IPS DF 4.7 (cell line): Measurements from ENCODE around the gene SYNGR1.

Experiments used
- DNase-seq: peaks from one replicate; pipeline ENCODE4 v3.0.0-alpha.2; 2013; ENCODE audit warnings: low spot score; ENCODE audit errors: extremely low read depth

The SYNGR1 gene

DNA sequence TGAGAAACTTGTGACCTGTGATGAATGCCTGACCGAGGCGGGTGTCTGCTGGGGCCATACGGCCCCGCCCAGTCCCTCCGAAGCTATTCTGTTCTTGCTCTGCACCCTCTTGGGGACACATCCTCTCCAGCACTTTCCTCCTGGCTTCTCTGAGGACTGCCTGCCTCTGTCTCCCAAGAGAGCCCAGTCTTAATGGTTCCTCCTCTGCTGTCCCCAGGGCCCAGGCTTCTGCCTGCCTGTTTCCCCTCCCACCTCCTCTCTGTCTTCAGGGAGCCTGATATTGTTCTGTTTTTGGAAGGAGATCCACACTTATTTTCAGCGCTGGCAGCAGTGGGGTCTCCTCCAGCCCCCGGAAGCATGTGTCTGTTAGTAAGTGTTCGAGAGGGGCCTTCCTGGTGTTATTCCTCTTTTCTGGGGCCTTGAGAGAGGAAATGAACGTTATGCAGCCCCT is 18.7 kb downstream of the SYNGR1 start:
- DNase-seq, result no peak

DNA sequence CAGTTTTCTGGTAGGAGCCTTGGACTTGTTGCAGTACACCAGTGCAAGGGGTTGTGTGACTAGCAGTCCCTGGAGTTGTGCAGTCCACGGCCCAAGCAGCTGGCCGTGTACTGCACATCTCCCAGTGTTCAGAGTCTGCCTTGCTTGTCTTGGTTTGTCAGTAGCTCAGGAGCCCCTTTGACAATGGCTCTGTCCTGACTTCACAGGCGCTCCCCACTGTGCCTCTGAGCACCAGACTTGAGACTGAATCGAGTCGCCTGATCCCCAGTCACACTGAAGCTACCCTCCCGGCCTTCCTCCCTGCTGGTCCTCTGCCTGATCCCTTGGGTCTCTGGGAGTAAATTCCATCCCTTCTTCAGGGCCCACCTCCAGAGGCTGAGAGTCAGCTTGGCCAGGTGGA is 19.4 kb downstream of the SYNGR1 start:
- no peak for DNase-seq

DNA sequence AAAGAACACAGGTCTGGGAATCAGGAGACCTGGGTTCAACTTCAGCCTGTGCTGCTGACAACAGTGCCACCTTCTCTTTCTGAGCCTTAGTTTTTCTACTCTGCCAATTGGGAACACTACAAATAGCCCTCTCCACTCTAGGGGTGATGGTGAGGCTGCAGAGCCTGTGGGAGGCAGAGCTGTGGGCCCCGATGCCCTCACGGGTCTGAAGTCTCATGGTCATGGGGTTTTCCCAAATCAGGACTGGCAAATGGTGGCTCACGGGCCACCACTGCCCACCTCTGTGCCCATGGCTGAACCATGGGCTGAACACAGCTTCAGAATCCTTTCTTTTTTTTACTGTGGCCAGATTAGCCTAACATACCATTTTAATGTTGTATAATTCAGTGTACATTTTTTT is 19.8 kb downstream of the SYNGR1 start:
- DNase-seq, result no peak

DNA sequence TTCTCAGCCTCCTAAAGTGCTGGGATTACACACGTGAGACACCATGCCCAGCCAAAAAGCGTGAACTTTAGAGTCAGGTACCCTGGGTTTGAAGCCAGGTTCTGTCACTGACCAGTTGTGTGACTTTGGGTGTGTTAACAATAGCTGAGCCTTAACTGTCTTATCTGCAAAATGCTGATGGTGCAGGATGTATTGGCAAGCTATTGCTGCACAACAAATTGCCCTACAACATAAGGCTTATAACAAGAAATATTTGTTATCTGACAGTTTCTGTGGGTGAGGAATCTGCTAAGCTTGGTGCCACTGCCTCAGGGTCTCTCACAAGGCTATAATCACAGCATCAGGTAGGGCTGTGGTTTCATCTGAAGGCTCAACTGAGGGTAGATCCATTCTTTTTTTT is 21.9 kb downstream of the SYNGR1 start:
- DNase-seq, result no peak

DNA sequence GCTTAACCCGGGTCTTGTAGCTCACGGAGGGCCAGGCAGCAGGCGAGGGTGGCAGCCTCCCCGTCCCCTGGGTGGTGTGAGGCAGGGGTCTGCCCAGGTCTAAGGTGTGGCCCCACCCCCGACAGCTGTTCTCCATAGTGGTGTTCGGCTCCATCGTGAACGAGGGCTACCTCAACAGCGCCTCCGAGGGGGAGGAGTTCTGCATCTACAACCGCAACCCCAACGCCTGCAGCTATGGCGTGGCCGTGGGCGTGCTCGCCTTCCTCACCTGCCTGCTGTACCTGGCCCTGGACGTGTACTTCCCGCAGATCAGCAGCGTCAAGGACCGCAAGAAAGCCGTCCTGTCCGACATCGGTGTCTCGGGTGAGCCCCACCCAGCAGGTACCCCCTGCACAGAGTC is 24.4 kb downstream of the SYNGR1 start:
- no peak for DNase-seq

DNA sequence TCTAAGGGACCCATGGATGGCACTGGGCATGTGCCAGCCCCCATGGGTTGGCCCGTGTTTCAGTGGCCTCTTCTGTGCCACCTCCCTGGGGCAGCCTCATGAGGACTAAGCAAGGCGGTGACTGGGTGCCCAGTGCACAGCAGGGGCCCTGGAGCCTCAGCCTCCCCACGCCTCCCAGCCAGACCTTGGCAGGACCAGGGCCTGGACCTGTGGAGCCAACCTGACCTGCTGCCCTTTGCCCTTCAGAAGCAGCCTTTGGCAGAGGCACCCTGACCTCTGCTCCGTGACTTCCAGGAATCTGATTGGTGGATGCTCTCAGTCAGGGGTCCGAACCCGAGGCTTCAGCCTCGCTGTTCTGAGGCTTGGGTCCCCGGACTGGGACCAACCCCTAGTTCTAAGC is 25.0 kb downstream of the SYNGR1 start:
- DNase-seq, result no peak

DNA sequence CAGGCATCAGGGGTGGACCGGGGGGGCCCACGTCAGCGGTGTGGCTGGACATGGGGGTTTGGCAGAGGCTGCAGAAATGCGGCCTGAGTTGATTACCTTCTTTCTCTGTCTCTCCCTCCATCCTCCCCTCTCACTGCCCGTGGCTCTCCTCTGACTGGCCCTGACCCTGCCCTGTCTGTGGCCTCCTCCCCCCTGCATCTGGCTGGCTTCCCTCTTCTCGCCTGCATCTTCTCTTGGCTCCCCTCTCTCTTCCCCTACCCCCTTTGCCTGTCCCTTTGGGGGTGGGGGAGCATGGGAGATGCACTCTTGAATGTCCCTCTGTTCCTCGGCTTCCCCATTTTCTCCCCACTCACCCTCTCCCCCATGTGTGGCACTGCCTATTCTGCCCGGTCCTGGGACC is 25.9 kb downstream of the SYNGR1 start:
- DNase-seq, result no peak

DNA sequence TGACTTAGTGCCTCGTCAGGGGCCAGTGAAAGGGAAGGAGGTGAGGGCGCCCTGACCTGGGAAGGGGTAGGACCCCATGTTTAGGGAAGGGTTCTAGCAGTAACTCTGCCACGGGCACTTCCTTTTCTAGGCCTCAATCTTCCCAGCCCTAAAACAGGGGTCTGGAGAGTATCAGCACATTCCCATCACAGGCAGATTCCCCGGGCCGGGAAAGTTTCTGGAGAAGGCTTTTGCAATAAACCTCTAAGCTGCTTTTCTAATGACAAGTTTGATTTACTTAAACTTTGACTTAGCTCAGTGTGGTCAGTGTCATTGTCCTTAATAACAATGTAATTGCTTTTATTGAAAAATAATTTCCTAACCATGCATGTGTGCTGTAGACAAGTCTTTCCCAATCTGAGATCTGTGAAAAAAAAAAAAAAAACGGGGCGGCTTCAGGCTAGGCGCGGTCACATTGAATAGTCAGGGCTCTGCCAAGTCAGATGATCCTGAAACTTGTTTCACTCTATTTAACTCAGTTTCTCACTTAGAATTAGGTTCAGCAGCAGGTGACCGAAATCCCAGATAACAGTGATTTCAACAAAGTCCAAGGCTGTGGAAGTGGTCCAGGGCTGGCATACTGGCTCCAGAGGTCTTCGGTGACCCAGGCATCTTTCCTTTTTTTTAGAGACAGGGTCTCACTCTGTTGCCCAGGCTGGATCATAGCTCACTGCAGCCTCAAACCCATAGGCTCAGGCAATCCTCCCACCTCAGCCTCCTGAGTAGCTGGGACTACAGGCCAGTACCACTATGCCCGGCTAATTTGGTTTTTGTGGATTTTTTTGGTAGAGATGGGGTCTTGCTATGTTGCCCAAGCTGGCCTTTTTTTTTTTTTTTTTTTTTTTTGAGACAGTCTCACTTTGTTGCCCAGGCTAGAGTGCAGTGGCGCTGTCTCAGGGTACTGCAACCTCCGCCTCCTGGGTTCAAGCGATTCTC is 30.3 kb downstream of the SYNGR1 start:
- no peak for DNase-seq

DNA sequence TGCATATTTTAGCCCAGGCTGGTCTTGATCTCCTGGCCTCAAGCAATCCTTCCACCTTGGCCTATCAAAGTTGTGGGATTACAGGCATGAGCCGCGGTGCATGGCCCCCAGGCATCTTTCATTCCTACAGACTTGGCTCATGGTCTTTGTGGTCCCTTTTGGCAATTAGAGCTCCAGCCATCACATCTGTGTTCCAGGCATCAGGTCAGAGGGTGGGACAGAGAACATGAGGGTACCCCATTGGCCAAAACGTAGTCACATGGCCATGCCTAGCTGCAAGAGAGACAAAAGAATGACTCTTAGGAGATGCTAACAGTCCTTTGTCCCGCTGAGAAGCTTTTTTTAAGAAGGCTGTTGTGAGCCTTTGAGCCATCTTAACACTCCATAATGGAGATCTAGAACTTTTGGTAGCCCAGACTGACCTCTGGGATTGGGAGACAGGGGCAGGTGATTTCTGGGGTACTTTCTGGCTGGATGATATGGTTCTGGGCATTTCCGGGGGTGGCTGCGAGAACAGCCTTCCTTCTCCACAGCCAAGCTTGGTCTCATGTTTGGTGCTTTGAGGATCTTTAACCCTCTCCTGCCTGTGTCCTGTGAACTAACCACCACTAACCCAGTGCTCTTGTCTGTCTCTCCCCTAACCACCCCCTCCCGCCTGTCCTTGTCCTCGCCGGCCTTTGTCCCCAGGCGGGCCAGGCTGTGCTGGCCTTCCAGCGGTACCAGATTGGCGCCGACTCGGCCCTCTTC is 31.4 kb downstream of the SYNGR1 start:
- no peak for DNase-seq

DNA sequence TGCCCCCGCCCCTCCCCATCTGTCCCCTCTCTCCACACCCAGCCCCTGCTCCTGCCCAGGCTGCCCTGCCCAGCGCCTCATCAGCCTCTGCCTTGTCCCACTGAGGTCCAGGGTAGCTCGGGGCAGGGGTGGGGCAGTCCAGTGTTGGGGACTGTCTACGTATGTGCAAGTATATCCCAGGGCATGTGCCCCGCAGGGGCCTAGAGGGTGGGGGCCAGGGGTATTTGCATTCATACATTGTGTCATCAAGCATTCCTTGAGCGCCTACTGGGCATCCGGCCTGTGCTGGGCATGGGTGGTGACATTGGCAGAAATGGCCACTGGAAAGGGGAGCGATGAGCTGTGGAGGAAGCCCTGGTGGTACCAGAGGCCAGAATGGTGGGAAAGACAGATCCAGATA is 32.1 kb downstream of the SYNGR1 start:
- DNase-seq, result no peak

DNA sequence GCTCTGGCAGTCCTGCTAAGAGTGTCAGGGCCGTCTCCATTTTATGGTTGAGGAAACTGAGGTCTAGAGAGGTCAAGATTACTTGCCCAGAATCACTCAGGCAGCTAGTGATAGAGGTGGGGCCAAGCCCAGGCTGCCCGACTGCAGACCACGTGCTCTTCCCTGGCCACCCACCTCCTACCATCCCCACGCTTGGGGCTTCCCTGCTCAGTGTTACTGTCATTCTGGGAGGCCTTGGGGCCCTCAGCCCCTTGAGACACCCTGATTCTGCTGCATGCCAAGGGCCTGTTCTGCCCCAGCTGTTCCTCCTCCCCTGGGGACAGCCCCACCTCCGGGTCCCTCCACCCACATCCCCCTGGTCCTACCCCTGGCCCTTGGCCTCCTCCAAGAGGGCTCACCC is 32.6 kb downstream of the SYNGR1 start:
- no peak for DNase-seq

DNA sequence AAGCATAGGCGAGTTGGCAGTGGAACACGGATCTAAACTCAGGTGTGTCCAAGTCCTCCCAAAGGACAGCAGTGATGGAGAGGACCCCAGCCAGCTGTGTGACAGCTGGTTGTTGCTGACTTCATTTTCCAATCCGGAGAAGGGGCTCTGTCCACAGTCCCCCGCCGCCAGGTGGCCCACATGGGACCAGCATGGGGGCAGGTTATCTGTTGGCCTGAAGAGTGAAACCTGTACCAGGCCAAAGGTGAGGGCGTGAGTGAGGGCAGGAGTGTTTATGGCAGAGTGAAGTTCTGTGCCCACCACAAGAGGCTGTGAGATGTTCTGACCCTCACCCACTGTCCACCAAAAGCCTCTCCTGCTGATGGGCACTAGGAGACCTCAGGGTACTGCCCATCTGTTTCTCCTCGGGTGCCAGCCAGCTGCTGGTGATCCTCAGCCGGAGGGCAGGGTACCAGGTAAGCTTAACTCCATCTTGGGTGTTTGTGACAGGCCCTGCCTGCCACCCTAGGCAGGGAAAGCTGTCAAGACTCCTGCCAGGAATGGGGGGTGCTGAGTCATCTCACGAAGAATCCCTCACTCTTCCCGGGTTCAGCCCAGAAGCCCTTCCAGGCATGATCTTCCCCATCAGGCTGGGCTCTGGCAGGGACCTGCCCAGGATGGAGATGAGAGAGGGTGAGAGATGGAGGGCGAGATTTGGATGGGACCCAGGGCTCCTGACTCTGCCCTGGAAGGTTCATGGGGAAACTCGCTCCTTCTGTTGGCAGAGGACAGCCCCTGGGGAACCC is 34.2 kb downstream of the SYNGR1 start:
- DNase-seq, result no peak

DNA sequence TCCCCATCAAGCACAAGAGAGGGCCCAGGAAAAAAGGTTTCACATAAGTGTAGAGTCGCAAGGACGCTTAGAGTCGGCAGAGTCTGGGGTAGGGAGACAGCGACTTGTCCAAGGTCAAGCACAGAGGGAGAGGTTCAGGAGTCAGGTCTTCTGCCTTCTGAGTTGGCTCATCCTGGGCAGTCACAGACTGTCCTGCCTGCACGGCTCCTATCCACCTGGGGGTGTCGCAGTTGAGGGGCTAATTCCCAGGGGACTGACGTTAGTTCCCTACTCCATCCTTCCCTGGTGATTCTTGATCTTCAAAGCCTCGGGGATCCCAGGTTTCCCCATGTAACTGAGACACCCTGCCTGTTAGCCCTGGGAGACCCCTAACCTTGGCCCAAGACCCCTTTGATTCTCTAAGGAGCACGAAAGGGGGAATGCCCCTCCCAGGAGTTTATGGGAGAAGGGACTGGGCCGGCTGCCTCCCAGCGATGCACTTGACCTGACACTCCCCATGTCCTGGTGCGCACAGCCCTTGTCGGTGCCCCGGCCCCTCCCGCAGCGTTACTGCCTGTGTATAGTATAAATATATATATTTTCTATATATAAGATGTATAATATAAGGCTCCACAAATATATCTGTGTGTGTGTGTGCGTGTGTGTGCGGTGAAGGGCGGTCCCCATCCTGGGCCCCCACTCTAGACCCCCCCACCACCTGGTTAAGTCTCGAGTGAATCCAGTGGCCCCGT is 35.1 kb downstream of the SYNGR1 start:
- no peak for DNase-seq

DNA sequence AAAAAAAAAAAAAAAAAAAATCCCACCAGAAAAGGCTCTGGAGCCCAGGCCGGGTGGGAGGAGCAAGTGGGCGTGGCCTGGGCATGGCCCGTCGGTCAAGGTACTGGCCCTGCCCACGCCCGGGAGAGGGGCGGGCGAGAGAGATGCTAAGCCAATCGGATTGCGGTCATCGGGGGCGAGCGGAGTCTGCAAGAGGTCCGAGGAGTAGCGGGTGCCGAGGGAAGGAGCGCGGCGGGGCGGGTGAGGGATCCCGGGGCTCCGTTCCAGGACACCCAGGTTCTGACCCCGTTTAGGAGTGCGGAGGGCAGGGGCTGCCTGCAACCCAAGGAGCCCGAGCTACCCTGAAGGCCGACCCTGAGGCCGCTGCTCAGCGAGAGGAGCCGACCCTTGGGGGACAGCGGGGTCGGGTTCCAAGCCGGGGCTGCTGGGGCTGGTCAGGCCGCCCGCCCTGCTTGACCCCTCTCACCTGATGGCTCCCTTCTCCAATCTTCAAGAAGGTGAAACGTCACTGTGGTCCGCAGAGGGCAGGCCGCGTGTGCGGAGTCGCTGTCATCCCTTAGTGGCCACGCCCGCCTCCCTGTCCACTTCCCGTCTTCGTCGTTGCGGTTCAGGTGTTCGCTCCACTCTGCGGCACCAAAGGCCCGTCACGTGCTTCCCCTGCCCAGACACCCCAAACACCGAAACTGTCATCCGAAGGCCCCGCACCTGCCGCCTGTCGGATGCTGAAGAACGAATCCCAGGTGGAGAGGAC is 38.6 kb downstream of the SYNGR1 start:
- DNase-seq, result no peak

DNA sequence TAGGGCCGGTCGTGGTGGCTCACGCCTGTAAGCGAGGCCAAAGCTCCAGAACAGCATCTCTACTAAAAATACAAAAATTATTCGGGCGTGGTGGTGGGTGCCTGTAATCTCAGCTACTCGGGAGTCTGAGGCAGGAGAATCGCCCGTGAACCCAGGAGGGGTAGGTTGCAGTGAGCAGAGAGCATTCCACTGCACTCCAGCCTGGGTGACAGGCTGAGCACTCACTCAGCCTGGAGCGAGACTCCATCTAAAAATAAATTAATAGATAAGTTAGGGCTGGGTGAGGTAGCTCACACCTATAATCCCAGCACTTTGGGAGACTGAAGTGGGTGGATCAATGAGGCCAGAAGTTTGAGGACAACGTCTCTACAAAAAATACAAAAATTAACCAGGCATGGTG is 39.6 kb downstream of the SYNGR1 start:
- DNase-seq, result no peak

DNA sequence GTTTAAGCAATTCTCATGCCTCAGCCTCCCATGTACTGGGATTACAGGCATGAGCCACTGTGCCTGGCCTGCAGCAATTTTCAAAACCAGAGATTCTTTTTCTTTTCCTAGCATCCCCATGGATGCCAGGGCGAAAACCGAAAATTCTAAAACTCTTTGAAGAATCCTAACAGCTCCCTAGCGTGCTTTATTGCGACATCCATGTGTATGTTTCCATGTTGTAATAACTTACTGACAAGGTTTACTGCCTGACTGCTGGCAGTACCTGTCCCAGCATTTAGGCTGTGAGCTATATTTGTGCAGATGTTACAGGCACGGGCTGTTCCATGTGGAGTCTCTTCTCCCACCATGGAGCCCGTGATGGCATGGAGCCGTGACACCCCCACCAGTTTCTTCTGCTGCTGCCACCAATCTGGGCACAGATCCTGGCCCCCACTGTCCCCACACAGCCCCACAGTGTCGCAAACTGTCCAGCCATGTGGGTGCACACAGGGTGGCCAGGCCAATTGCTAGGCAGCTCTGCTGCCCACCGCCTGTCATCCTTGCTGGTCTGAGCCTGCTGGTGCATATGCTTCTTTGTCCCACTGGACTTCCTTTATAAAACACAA is 42.7 kb downstream of the SYNGR1 start:
- DNase-seq, result no peak

DNA sequence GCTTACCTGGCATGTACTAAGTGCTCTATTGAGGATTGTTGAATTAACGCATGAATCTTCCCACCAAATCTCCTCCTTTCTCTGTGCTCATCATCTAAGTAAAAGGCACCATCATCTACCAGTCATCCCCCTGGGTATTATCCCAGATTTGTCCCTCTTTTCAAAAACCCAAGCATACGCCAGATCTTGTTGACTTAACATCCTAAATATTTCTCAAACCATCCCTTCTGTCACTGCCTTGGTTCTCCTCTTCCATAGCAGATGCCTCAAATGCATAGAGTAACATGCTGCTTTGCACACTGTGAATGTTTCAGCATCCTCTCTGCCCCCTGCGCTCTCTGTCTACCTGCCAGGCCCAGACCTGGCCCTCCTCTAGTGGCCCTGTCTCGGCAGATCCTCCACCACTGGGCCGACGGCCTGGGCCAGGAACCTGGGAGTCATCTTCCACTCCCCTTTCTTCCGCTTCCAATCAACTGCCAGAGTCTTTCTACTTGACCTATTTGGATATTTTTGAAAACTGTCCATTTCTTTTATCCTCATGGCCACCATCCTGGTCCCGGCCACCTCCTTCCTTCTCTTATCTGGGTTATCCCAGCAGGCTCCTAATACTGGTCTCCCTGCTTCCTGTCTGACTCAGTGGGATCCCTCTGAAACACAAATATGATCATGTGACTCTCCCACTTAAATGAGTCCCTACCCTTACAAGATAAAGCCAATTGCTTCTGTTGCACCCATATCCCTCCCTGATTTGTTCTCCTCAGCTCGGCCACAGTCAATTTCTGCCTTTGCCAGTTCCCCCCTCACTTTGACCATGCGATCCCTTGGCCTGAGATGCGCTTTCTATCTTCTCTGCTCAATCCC is 46.4 kb downstream of the SYNGR1 start:
- no peak for DNase-seq

DNA sequence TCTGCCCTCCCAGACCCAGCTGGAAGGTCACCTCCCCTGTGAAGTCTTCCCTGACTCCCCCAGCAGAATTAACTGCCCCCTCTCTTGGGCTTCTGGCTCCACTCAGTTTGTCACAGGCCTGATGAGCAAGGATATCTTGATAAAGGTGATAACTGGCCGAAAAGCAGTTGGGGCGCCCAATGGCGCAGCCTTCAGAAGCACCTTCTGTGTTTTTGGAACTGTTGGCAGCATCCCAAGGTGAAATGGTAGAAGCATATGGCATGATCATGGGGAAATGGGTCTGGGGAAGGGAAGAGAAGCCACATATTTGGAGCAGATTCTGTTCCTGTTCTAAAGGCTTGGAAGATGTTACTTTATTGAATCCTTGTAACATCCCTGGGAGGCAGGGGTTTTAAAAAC is 47.0 kb downstream of the SYNGR1 start:
- DNase-seq, result no peak

DNA sequence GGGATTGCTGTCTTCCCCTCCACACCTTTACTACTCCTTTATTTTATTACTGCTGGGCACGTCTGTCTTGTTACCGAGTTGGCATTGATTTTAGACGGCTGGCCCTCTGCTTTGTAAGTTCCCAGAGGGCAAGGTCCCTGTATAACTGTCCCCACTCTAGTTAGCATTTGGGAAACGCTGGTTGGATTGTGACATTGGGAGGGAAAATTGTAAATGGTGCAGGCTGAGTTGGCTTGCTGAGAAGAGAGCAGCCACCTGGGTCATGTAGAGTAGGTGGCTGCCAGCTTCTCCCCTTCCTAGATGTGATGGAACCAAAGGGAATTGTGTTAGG is 51.5 kb downstream of the SYNGR1 start:
- no peak for DNase-seq
